H1 (cell line): ENCODE measurements around the gene TTC32. TPM values are rescaled to one million over a fixed set of nuclear protein-coding genes. Genes with fewer than 3 reads are reported as not detected.

Source experiments
- CTCF ChIA-PET: fragments of 300-600 bp; sonication (Branson Sonifier 250); formaldehyde crosslinking; loops from one replicate; lab custom pipeline; 2021; ENCODE audit not compliant: partially characterized antibody; lab: Charles Lee
- POLR2A ChIA-PET: fragments of 300-600 bp; sonication (Branson Sonifier 250); formaldehyde crosslinking; loops from one replicate; lab custom pipeline; 2021; ENCODE audit warnings: inconsistent platforms; ENCODE audit not compliant: partially characterized antibody; lab: Charles Lee
- DNase-seq, 2 experiments: peaks; one replicate each; pipeline versions ENCODE4 v3.0.0 to v3.0.0-alpha.2; 2010 to 2022; ENCODE audit warnings: low spot score in 2 of 2, low read depth in 1 of 2, mixed read lengths in 1 of 2
- FAIRE-seq: peaks from 2 replicates; lab custom pipeline; 2011; peaks lifted over from hg19 to GRCh38; lab: Jason Lieb, UNC
- H2AFZ ChIP-seq: 2 replicates; pipeline ENCODE4 v1.8.1; 2012; ENCODE audit warnings: low read length, inconsistent platforms
- H2AK5ac ChIP-seq: 2 replicates; pipeline ENCODE4 v1.6.1; 2013; ENCODE audit warnings: low read depth, low read length
- H2BK120ac ChIP-seq: replicated peaks from 2 replicates; pipeline ENCODE3; 2013; ENCODE audit warnings: low read depth, low read length, inconsistent platforms
- H2BK12ac ChIP-seq: 2 replicates; pipeline ENCODE4 v1.6.1; 2013; ENCODE audit warnings: low read depth, low read length
- H2BK15ac ChIP-seq: 2 replicates; pipeline ENCODE4 v1.6.1; 2013; ENCODE audit warnings: low read length
- H2BK20ac ChIP-seq: 2 replicates; pipeline ENCODE4 v1.6.1; 2013; ENCODE audit warnings: low read length
- H2BK5ac ChIP-seq: 2 replicates; pipeline ENCODE4 v1.6.1; 2013; ENCODE audit warnings: low read depth, low read length
- H3K14ac ChIP-seq: 2 replicates; pipeline ENCODE4 v1.6.1; 2013; ENCODE audit warnings: inconsistent platforms; ENCODE audit not compliant: insufficient read length
- H3K18ac ChIP-seq: 2 replicates; pipeline ENCODE4 v1.6.1; 2013; ENCODE audit warnings: low read length; ENCODE audit errors: extremely low read depth
- H3K23ac ChIP-seq: 2 replicates; pipeline ENCODE4 v1.6.1; 2013; ENCODE audit warnings: inconsistent platforms; ENCODE audit not compliant: insufficient read length
- H3K23me2 ChIP-seq: 2 replicates; pipeline ENCODE4 v1.6.1; 2013; ENCODE audit warnings: low read depth, low read length
- H3K27ac ChIP-seq: 2 replicates; pipeline ENCODE4 v1.6.1; 2011; ENCODE audit warnings: low read depth, low read length, inconsistent platforms
- H3K27me3 ChIP-seq, 4 experiments: replicated peaks in 1 of 4; 1 replicate in 1 of 4; 2 replicates in 3 of 4; pipeline versions ENCODE4 v1.6.1 to v1.8.1; 2011 to 2013; ENCODE audit warnings: low read length in 3 of 4, mild to moderate bottlenecking in 3 of 4, inconsistent platforms in 2 of 4, mixed read lengths in 2 of 4, moderate library complexity in 1 of 4; ENCODE audit not compliant: control insufficient read depth in 3 of 4, insufficient read depth in 3 of 4; ENCODE audit errors: extremely low read depth in 1 of 4
- H3K36me3 ChIP-seq, 4 experiments: 2 replicates each; pipeline versions ENCODE4 v1.6.1 to v1.8.1; 2011 to 2013; ENCODE audit warnings: mild to moderate bottlenecking in 4 of 4, low read length in 3 of 4, moderate library complexity in 2 of 4, control low read depth in 1 of 4, inconsistent platforms in 1 of 4; ENCODE audit not compliant: insufficient read depth in 4 of 4, control insufficient read depth in 2 of 4
- H3K4ac ChIP-seq: replicated peaks from 2 replicates; pipeline ENCODE3; 2013; ENCODE audit warnings: low read length, low read depth, mixed read lengths, inconsistent platforms; ENCODE audit not compliant: insufficient read length
- H3K4me1 ChIP-seq, 4 experiments: replicated peaks in 1 of 4; 1 replicate in 1 of 4; 2 replicates in 3 of 4; pipeline versions ENCODE4 v1.6.1 to v1.8.1; 2011 to 2013; ENCODE audit warnings: low read length in 3 of 4, inconsistent platforms in 2 of 4, mixed read lengths in 1 of 4; ENCODE audit not compliant: insufficient read depth in 4 of 4, control insufficient read depth in 3 of 4
- H3K4me2 ChIP-seq, 2 experiments: 2 replicates each; pipeline versions ENCODE4 v1.6.1 to v1.8.1; 2011 to 2013; ENCODE audit warnings: low read depth in 2 of 2, low read length in 2 of 2, control low read depth in 1 of 2, inconsistent platforms in 1 of 2, mild to moderate bottlenecking in 1 of 2; ENCODE audit not compliant: insufficient read depth in 1 of 2
- H3K4me3 ChIP-seq, 4 experiments: fragments of 200-600, 300-600 bp in 1 of 4; sonication (generic), shearing (Covaris generic), sonication (Bioruptor Twin) in 1 of 4; 2 replicates each; pipeline versions ENCODE4 v1.5.1 to v1.8.1; 2011 to 2016; ENCODE audit warnings: low read length in 4 of 4, low read depth in 3 of 4, control low read depth in 2 of 4, inconsistent platforms in 2 of 4, mild to moderate bottlenecking in 2 of 4, mixed read lengths in 1 of 4, moderate library complexity in 1 of 4; ENCODE audit not compliant: insufficient read depth in 2 of 4; ENCODE audit errors: extremely low read depth in 1 of 4
- H3K56ac ChIP-seq: replicated peaks from 2 replicates; pipeline ENCODE3; 2013; ENCODE audit warnings: low read depth, mild to moderate bottlenecking, mixed read lengths, low read length, inconsistent platforms; ENCODE audit not compliant: insufficient read length
- H3K79me1 ChIP-seq: 2 replicates; pipeline ENCODE4 v1.6.1; 2013; ENCODE audit warnings: low read depth, low read length, control low read depth
- H3K79me2 ChIP-seq, 2 experiments: 2 replicates each; pipeline versions ENCODE4 v1.6.1 to v1.8.1; 2012 to 2013; ENCODE audit warnings: low read length in 2 of 2, mild to moderate bottlenecking in 2 of 2, inconsistent platforms in 1 of 2; ENCODE audit not compliant: insufficient read depth in 2 of 2, control insufficient read depth in 1 of 2
- H3K9ac ChIP-seq, 4 experiments: replicated peaks in 1 of 4; 1 replicate in 1 of 4; 2 replicates in 3 of 4; pipeline versions ENCODE4 v1.6.1 to v1.8.1; 2011 to 2013; ENCODE audit warnings: low read depth in 3 of 4, low read length in 3 of 4, control low read depth in 2 of 4, mild to moderate bottlenecking in 2 of 4, moderate library complexity in 2 of 4, inconsistent platforms in 1 of 4; ENCODE audit errors: extremely low read depth in 1 of 4
- H3K9me3 ChIP-seq, 2 experiments: 2 replicates each; pipeline versions ENCODE4 v1.6.1 to v1.8.1; 2012 to 2013; ENCODE audit warnings: mild to moderate bottlenecking in 2 of 2, moderate library complexity in 2 of 2, control low read depth in 1 of 2, inconsistent platforms in 1 of 2, low read depth in 1 of 2, low read length in 1 of 2, mixed read lengths in 1 of 2; ENCODE audit not compliant: insufficient read depth in 2 of 2
- H4K20me1 ChIP-seq, 2 experiments: replicated peaks in 1 of 2; 2 replicates each; pipeline versions ENCODE3 to v1.8.1; 2011 to 2013; ENCODE audit warnings: inconsistent platforms in 2 of 2, low read length in 2 of 2, mild to moderate bottlenecking in 1 of 2; ENCODE audit not compliant: insufficient read depth in 2 of 2, control insufficient read depth in 1 of 2
- H4K5ac ChIP-seq: 2 replicates; pipeline ENCODE4 v1.6.1; 2013; ENCODE audit warnings: low read length, low read depth, mixed read lengths, inconsistent platforms; ENCODE audit not compliant: insufficient read length
- H4K8ac ChIP-seq: 2 replicates; pipeline ENCODE4 v1.8.0; 2013; ENCODE audit warnings: mild to moderate bottlenecking, moderate library complexity, low read length, inconsistent platforms; ENCODE audit not compliant: insufficient read depth; ENCODE audit errors: extremely low read depth
- H4K91ac ChIP-seq: replicated peaks from 2 replicates; pipeline ENCODE3; 2013; ENCODE audit warnings: low read length, mixed read lengths, inconsistent platforms; ENCODE audit not compliant: insufficient read length
- BRCA1 ChIP-seq: IDR thresholded peaks from 2 replicates; pipeline ENCODE4 v1.6.1; 2012; ENCODE audit warnings: low read depth, low read length, improper control_type of control experiment
- CBX5 ChIP-seq: fragments of 300-800, 300-1000 bp; sonication (generic); IDR thresholded peaks from 2 replicates; pipeline ENCODE4 v1.7.1; 2016; ENCODE audit warnings: antibody characterized with exemption, low read length, low read depth
- CEBPB ChIP-seq: IDR thresholded peaks from 2 replicates; pipeline ENCODE4 v1.6.1; 2012; ENCODE audit warnings: low read depth, low read length
- CTBP2 ChIP-seq: IDR thresholded peaks from 2 replicates; pipeline ENCODE4 v1.7.0; 2011; ENCODE audit warnings: borderline replicate concordance, mild to moderate bottlenecking, moderate library complexity, mixed read lengths, low read length; ENCODE audit not compliant: insufficient read depth, insufficient read length
- EP300 ChIP-seq, 2 experiments: IDR thresholded peaks; 1 replicate in 1 of 2; 2 replicates in 1 of 2; pipeline ENCODE4 v1.6.1; 2011 to 2012; ENCODE audit warnings: low read depth in 2 of 2, low read length in 2 of 2, mild to moderate bottlenecking in 2 of 2, borderline replicate concordance in 1 of 2, inconsistent platforms in 1 of 2, moderate library complexity in 1 of 2
- RBBP5 ChIP-seq: IDR thresholded peaks from 2 replicates; pipeline ENCODE4 v1.7.1; 2012; ENCODE audit warnings: low read depth, mild to moderate bottlenecking, inconsistent platforms, low read length, moderate library complexity, borderline replicate concordance
- SIRT6 ChIP-seq: IDR thresholded peaks from one replicate; pipeline ENCODE4 v1.7.1; 2012; ENCODE audit warnings: low read length, inconsistent platforms
- SRF ChIP-seq: IDR thresholded peaks from 2 replicates; pipeline ENCODE4 v1.6.1; 2011; ENCODE audit warnings: mild to moderate bottlenecking, low read depth, low read length, moderate library complexity
- TCF12 ChIP-seq: IDR thresholded peaks from 2 replicates; pipeline ENCODE4 v1.6.1; 2011; ENCODE audit warnings: low read depth, mild to moderate bottlenecking, low read length
- TEAD4 ChIP-seq: IDR thresholded peaks from 2 replicates; pipeline ENCODE4 v1.6.1; 2012; ENCODE audit warnings: low read depth, low read length, inconsistent platforms, mixed read lengths
- ZNF274 ChIP-seq: IDR thresholded peaks from 2 replicates; pipeline ENCODE4 v1.7.0; 2012; ENCODE audit warnings: low read length, borderline replicate concordance; ENCODE audit errors: extremely low read depth
- WGBS, 2 experiments: shearing (Covaris generic) in 1 of 2; methylation state at CpG; one replicate each; pipeline versions ENCODE4 v1.1.6 to v1.1.7; 2013 to 2015; ENCODE audit warnings: low lambda C conversion rate in 2 of 2, mixed read lengths in 2 of 2, inconsistent platforms in 1 of 2, low coverage in 1 of 2, missing lambda C conversion rate in 1 of 2; ENCODE audit not compliant: insufficient replicate concordance in 2 of 2, insufficient coverage in 1 of 2, insufficient read length in 1 of 2; ENCODE audit errors: extremely low coverage in 1 of 2, missing lambda C conversion rate in 1 of 2; 5-methylcytosine and 5-hydroxymethylcytosine counted together
- polyA plus RNA-seq, 7 experiments: library from polyadenylated mRNA; depleted of rRNA in 3 of 7; stranded (reverse) in 5 of 7; unstranded in 2 of 7; fragments of >200 nt in 5 of 7; fragments of 200-250 nt in 2 of 7; gene quantifications; 1 replicate in 5 of 7; 2 replicates in 1 of 7; 4 replicates in 1 of 7; pipeline versions ENCODE4 v1.2.1 to v1.2.3, GENCODE V29; 2011 to 2013; ENCODE audit warnings: missing spikeins in 2 of 7, mixed read lengths in 2 of 7
- total RNA-seq: library from RNA; stranded (reverse); fragmentation: NEBNext Ultra II Directional; extraction: Animal tissue kit (Norgen Biotek cat#: 25700); gene quantifications from 2 replicates; pipeline ENCODE4 v1.2.1, GENCODE V29; 2021
- TF ChIP-seq, protein P1 (sequence below): IDR thresholded peaks from 2 replicates; pipeline ENCODE4 v1.6.1; 2011; ENCODE audit warnings: low read length, improper control_type of control experiment

TTC32 gene
- total and polyA plus RNA-seq, 2 of the 8 experiments (the other 6 are each of a cell fraction or from before 2014, with no cell fraction given): 6.8 to 8.7 TPM

- FAIRE-seq (no peak), DNase-seq (no peak)
- Histone ChIP-seq H3K14ac (no peak overlapping the region), H3K9ac (no peak overlapping the region; a peak in 1 of 7 replicates), H3K27ac (no peak overlapping the region), H2BK5ac (no peak overlapping the region), H3K36me3 (peaks cover 0 to 3% (median 0%) of the 10 kb centered on the region in 4 experiments; a peak in 1 of 8 replicates), H3K4me2 (no peak overlapping the region), H3K4ac (no peak overlapping the region), H2AFZ (no peak overlapping the region), H4K91ac (no peak overlapping the region), H2BK12ac (no peak overlapping the region), H2BK15ac (no peak overlapping the region), H3K9me3 (no peaks in the 10 kb centered on the region), H3K4me1 (peaks cover 0 to 4% (median 0%) of the 10 kb centered on the region in 4 experiments; a peak in 2 of 7 replicates), H3K56ac (no peak overlapping the region), H3K79me2 (no peaks in the 10 kb centered on the region), H3K4me3 (no peak overlapping the region), H3K79me1 (no peaks in the 10 kb centered on the region), H3K27me3 (no peaks in the 10 kb centered on the region), H2BK120ac (no peak overlapping the region), H2BK20ac (no peak overlapping the region), H4K20me1 (peaks cover 0 to 1% of the 10 kb centered on the region in 2 experiments), H3K23me2 (no peaks in the 10 kb centered on the region), H3K18ac (no peak overlapping the region), H4K5ac (no peak overlapping the region), H4K8ac (no peak overlapping the region), H2AK5ac (no peak overlapping the region), H3K23ac (no peak overlapping the region)
- ChIA-PET POLR2A (no interaction called here), CTCF (interaction anchor here (0.6 kb wide), 1 partner anchor 19 kb away, joined by 3 read pairs; no protein-coding TSS in a partner anchor)
- 81% methylated on average over 1 of the region's 1 CpG; no CpG with 5 or more reads in 1 of the 2 experiments for WGBS, 2 experiments
- TF ChIP-seq TCF12 (no peak), SIRT6 (no peak), EP300 (IDR thresholded peaks at IDR 0.05; ENCODE audit: borderline replicate concordance in 1 of 2, low read depth in 2 of 2, low read length in 2 of 2) (no peak), SRF (no peak), CTBP2 (no peak), CEBPB (no peak), CBX5 (no peak), BRCA1 (no peak), ZNF274 (no peak), TEAD4 (no peak), RBBP5 (no peak)
- TF ChIP-seq, protein P1, sequence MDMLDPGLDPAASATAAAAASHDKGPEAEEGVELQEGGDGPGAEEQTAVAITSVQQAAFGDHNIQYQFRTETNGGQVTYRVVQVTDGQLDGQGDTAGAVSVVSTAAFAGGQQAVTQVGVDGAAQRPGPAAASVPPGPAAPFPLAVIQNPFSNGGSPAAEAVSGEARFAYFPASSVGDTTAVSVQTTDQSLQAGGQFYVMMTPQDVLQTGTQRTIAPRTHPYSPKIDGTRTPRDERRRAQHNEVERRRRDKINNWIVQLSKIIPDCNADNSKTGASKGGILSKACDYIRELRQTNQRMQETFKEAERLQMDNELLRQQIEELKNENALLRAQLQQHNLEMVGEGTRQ: no peak
Observed at GRCh38 chr2:19914266-19914975, 12.6 kb upstream of the TTC32 start.
